K562 (cell line): ENCODE measurements around the gene PHEX.

ENCODE experiments used
- CREB3 ChIP-seq: fragments of 450-650 bp; conservative IDR thresholded peaks from 2 replicates; pipeline ENCODE4 v1.6.1; 2016; ENCODE audit warnings: missing genetic modification characterization, low read depth, mild to moderate bottlenecking, missing compliant biosample characterization, moderate library complexity
- CREM ChIP-seq: IDR thresholded peaks from 2 replicates; pipeline ENCODE4 v1.6.1; 2014; ENCODE audit warnings: antibody characterized with exemption, low read depth
- CTCF ChIP-seq, 3 experiments: IDR thresholded peaks in 2 of 3; conservative IDR thresholded peaks in 1 of 3; 2 replicates each; pipeline ENCODE4 v1.5.1; 2011 to 2012; ENCODE audit warnings: low read length in 3 of 3, mild to moderate bottlenecking in 3 of 3, control low read depth in 2 of 3, improper control_type of control experiment in 1 of 3, inconsistent platforms in 1 of 3, low read depth in 1 of 3, mixed read lengths in 1 of 3, moderate library complexity in 1 of 3; ENCODE audit not compliant: insufficient read depth in 2 of 3
- HMG20B ChIP-seq: fragments of 250-450 bp; sonication (Bioruptor Pico); IDR thresholded peaks from 2 replicates; pipeline ENCODE4 v1.5.0; 2021; ENCODE audit warnings: mild to moderate bottlenecking
- ILF3 ChIP-seq: fragments of 450-650 bp; IDR thresholded peaks from 2 replicates; pipeline ENCODE4 v1.6.1; 2018; ENCODE audit warnings: antibody characterized with exemption, mild to moderate bottlenecking, moderate library complexity, borderline replicate concordance
- JUNB ChIP-seq: fragments of 450-650 bp; formaldehyde crosslinking; conservative IDR thresholded peaks from 2 replicates; pipeline ENCODE4 v1.4.0; 2020; ENCODE audit warnings: mild to moderate bottlenecking
- SMC3 ChIP-seq: conservative IDR thresholded peaks from 2 replicates; pipeline ENCODE4 v1.6.1; 2011; ENCODE audit warnings: low read depth, low read length, improper control_type of control experiment; ENCODE audit not compliant: insufficient read depth
- TAF1 ChIP-seq: IDR thresholded peaks from 2 replicates; pipeline ENCODE4 v1.6.1; 2011; ENCODE audit warnings: mild to moderate bottlenecking, low read length, moderate library complexity; ENCODE audit not compliant: insufficient read depth, control insufficient read depth, severe bottlenecking; ENCODE audit errors: extremely low read depth
- TAF9B ChIP-seq: fragments of 450-650 bp; IDR thresholded peaks from 2 replicates; pipeline ENCODE4 v1.6.1; 2018; ENCODE audit warnings: mild to moderate bottlenecking; ENCODE audit not compliant: partially characterized antibody
- U2AF2 ChIP-seq: fragments of 200-400 bp; formaldehyde crosslinking; optimal IDR thresholded peaks from 2 replicates; pipeline ENCODE3; 2017; ENCODE audit warnings: low read depth, mild to moderate bottlenecking, low read length
- ZNF282 ChIP-seq: sonication (generic); formaldehyde crosslinking; IDR thresholded peaks from 2 replicates; pipeline ENCODE4 v1.8.1; 2023; ENCODE audit warnings: missing genetic modification reagents

- TF ChIP-seq CREM (no peak), CREB3 (no peak), JUNB (no peak), U2AF2 (no peak), CTCF (IDR thresholded peaks at IDR 0.05 in 2 of 3, conservative IDR thresholded peaks at IDR 0.05 in 1 of 3; ENCODE audit: insufficient read depth in 2 of 3, low read depth in 1 of 3, low read length in 3 of 3) (no peak), TAF9B (no peak), TAF1 (no peak), SMC3 (no peak), ZNF282 (CRISPR knock-in tag) (no peak), ILF3 (no peak), HMG20B (no peak)
Measured at GRCh38 chrX:22012931-22013330, 19.2 kb upstream of the PHEX start.
